Measurements from ENCODE around the gene ENPP3.
A peak's percentile ranks its signal among the peaks of the same experiment; 100 is the strongest.

The ENPP3 gene

DNA sequence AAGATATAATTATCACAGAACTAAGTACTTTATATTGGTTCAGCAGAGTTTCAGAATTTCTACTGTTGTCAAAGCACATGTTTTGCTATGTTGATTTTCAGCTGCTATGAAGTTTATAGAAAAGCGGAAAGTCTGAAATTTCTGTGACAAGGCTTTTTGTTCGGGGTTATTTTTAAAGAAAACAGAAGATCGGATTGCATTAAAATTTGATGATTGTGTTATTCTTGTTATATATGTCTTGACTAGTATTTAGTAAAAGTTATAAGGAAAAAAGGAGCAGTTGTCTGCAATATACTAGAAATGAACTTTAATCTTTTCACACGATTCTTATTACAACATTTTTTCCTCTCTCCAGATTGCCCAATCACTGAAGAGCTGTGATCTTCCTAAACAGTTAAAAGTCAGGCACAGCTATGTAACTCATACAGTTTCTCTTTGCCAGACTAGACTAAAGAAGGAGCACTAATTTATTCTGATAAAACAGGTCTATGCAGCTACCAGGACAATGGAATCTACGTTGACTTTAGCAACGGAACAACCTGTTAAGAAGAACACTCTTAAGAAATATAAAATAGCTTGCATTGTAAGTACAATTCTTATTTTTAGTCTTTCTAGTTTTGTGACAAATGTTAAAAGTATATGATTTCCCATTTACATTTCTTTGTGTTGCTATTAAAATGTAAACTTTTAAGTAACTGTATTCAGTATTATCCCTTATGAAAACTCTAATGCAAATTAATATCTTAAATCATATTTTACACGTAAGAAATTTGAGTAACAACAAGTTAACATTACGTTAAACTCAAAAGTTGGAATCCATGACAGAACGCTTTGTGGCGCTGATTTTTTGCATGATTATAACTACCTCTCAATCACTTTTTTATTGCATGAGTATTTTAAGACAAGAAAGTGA lies at the start of gene ENPP3:
Gene ENPP3 (plus strand): TSS at position 423 of the 913 bp plus-strand sequence. CDS start 83 bp downstream, at position 506.
- DNase-seq (ENCODE audit: insufficient read length, low spot score) (no peak), FAIRE-seq (no peak)

GRCh38 chr6:131587909-131588308 lies 49.2 kb upstream of the ENPP3 start:
- DNase-seq (ENCODE audit: insufficient read length, low spot score) (no peak), FAIRE-seq (no peak)

DNA sequence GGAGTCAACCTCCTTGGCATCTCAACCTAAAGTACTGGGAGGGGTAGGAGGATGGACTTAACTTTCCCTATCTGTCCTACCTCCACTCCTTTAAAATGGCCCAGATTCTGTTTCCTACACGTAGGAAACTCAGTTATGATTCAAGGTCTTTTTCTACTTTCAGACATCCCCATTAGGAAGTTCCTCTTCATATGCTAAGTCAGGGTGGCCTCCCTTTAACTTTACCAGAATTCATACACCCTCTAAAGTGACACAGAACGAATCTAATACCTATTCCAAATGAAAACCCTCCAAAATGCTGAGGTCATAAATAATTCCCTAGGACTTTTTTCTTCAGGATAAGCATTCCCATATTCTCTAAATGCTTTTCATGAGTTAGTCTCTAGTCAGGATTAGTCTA lies 48.5 kb upstream of the ENPP3 start:
- DNase-seq (ENCODE audit: insufficient read length, low spot score) (no peak), FAIRE-seq (no peak)

- no peak for FAIRE-seq
Observed at GRCh38 chr6:131592935-131593334, 44.2 kb upstream of the ENPP3 start.

DNA sequence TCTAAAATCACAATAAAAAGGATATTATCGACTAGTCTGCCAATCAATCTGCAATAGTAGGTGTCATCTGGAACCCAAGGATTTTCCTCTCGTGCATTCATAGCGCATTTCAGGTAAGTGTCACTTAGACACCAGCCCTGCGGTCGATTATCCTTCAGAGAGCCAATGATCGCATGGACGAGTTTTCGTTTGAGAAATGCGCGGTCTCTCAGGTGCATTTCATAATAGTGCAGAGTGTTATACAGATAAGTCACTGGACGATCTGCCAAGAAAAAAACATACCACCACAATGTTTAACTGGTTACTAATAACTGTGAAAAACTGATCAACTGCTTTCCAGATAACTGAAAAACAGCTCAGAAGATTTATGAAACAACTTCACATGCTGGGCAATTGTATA lies 43.0 kb upstream of the ENPP3 start:
- no peak for FAIRE-seq
- DNase-seq (ENCODE audit: insufficient read length, low spot score): no peak

More at GRCh38 chr6:131592935-131593334, 44.2 kb upstream of the ENPP3 start:
- no peak for DNase-seq (ENCODE audit: insufficient read length, low spot score)

- FAIRE-seq (no peak), DNase-seq (ENCODE audit: insufficient read length, low spot score) (no peak)
Observed at GRCh38 chr6:131597446-131597845, 39.7 kb upstream of the ENPP3 start.

DNA sequence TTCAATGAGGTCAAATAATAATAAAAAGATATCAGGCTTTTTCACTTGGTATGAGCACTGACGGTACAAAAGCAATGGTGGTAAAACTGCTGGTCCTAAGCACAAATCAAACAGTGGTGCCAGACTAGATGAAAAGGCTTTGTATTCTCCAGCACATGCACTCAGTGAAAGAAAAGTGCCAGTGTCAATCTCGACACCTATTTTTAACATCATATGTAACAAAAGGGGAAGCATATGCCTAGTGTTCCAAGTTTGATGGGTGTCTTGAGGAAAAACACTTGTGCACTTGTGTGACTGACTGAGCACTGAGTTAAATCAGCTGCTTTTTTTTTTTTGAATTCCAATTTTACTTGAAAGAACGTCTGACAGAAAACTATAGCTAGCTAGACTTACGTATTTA lies 36.4 kb upstream of the ENPP3 start:
- FAIRE-seq: no peak

GRCh38 chr6:131602781-131603312 lies 34.3 kb upstream of the ENPP3 start:
- FAIRE-seq: no peak

More for the DNA sequence above, 36.4 kb upstream of the ENPP3 start:
- DNase-seq (ENCODE audit: insufficient read length, low spot score): no peak

DNA sequence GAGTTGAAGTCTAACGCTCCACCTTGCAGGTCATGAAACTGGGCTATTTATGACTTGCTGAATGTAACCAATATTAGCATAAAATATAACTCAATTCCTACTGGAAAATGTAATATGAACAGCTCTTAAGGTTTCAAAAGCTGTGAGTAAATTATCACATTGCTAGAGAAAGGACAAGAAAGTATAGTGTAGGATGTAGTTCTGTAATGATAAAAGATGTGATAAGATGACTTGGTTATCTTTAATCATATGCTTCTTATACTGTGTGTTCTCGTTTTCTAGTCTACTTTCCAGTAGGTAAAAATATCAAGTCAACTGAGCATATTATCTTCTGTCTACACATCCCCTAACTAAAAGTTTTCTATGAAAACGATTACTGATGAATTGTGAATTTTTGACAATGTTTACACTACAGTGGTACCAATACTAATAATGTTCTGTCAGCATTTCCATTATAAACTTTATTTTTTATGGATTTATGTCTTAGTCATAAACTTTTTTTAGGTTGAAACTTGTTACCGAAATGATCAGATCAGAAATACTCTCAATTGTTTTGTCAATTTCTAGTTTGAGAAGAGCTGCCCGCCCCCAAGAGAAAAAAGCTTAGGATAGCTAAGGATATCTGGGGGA lies 23.7 kb upstream of the ENPP3 start:
- FAIRE-seq (no peak), DNase-seq (ENCODE audit: insufficient read length, low spot score) (no peak)

More at GRCh38 chr6:131602781-131603312, 34.3 kb upstream of the ENPP3 start:
- DNase-seq (ENCODE audit: insufficient read length, low spot score): no peak

- FAIRE-seq: no peak
- DNase-seq (ENCODE audit: insufficient read length, low spot score): no peak
Observed at GRCh38 chr6:131615275-131615674, 21.8 kb upstream of the ENPP3 start.

DNA sequence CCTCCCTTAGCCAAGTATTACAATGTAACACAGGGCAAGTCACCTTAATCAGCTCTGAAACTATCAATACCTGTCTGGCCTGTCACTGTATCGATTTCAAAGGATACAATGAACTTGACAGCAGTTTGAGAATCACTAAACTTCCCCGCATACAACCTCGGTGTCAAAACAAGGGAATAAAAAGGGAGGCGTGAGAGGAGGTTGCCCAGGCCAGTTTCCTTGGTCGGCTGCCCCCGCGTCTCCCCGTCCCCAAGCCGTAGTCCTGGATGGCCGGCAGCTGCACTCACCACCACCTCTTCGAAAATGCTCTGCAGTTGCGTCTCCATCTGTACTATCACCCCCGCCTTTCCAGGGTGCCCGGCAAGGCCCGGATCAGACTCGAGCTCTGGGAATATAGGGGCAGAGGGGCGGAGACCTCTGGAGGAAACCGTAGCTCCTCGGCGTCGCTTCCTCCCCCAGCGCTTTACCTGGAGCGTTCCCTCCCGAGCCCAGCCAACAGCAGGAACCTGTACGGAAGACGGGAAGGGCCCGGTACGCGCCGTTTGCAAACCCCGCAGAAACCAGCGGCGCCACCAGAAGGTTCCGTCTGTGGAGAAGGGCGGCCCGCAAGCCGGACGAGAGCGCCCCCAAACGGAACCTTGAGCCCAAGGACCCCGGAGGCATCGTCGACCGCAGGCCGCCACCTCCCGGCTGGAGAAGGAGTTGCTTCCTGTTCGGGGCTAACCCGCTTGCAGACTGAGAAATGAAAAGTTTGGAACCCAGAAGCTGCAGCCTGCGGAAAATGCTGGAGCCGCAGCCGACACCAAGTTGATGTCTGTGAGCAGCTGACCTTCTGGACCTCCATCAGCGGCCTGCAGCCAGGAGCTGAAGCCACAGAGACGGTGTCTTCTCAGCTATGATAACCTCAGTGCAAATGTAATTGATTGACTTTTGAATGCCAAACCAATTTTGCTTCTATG lies 9.1 kb upstream of the ENPP3 start, which contains the start of gene MED23:
Gene MED23 (minus strand): TSS at position 519 of the 959 bp plus-strand sequence. CDS start 193 bp downstream, at position 326.
- FAIRE-seq (peak; percentile 95), DNase-seq (ENCODE audit: insufficient read length, low spot score) (peak; percentile 60)

DNA sequence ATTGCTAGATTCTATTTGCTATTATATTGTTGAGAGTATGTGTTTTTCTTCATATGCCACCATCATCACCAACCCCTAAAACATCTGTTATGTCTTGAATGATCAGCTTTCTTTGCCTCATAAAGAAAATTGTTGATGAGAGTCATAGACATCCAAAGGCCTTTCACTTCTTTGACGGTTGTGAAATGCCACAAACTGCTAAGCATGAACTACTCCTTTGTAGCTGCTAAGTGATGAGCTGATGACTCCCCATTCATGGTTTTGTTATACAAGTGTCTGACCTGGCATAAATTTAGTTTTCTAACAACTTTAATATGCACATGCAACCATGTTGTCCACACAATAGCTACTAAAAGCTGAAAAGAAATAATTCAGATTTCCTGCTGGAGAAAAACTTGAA lies 8.4 kb upstream of the ENPP3 start:
- FAIRE-seq (no peak), DNase-seq (ENCODE audit: insufficient read length, low spot score) (no peak)

DNA sequence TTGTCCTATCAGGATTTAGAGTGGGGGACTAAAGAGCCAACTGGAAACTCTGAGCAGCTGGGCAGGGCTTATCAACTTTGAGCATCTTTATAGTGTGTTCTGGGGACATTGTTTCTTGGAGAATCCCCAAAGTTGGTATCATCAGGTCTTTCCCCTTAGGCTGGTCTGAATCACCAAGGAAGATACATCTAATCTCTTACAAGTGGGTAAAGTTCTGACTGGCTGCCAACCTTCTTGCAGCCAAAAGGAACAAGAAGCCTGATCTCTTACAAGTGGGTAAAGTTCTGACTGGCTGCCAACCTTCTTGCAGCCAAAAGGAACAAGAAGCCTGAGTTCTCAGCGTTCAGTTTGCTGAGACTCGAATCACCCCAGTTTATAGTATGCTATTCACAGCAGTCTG lies 7.5 kb upstream of the ENPP3 start:
- no peak for DNase-seq (ENCODE audit: insufficient read length, low spot score)
- no peak for FAIRE-seq

DNA sequence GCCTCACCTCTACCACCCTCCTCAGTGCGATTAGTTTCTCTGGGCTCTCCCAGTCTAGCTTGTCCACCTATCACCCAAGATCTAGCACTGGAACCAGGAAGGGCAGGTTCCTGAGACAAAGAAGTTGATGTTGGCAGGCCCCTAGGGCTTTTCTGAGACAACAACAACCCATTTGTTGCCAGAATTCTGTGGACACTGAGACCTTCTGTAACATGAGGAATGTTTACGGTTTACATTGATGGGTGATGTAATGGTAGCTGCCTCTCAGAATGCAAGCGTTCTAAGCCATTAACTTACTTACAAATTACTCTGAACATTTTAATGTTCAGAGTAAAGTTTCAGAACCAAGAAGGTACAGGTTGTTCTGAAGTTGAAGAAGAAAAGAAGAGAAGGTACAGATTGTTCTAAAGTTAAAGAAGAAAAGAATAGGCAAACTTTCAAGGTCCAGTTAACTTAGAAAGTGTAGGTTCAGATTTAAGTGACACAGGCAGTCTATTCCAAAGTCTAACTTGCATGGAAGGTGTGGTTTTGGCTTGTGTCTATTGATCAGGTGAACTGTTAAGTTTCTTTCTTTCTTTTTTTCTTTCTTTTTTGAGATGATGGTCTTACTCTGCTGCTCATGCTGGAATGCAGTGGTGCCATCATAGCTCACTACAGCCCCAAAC lies 5.3 kb upstream of the ENPP3 start:
- no peak for DNase-seq (ENCODE audit: insufficient read length, low spot score)
- no peak for FAIRE-seq

GRCh38 chr6:131635384-131636340 lies 1.4 kb upstream of the ENPP3 start:
- FAIRE-seq (peak; percentile 26), DNase-seq (ENCODE audit: insufficient read length, low spot score) (no peak)

DNA sequence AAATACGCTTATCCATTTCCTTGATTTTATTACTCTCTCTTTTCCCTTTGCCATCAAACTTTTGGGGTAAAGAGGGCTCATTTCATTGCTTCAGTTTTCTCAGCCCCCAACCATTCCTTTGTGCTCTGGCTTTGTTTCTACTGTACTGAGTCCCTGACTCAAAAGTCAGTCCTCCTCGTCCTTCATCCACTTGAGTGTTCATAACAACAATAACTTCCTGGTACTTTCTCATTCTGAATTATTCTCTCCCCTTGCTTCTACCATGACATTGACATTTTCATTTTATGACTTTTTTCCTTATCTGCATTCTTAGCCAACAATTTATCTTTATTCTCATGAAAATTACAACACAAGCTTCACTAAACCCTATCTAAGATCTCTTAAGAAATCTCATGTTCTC lies 911 bp downstream of the ENPP3 start:
- DNase-seq (ENCODE audit: insufficient read length, low spot score) (no peak), FAIRE-seq (no peak)

DNA sequence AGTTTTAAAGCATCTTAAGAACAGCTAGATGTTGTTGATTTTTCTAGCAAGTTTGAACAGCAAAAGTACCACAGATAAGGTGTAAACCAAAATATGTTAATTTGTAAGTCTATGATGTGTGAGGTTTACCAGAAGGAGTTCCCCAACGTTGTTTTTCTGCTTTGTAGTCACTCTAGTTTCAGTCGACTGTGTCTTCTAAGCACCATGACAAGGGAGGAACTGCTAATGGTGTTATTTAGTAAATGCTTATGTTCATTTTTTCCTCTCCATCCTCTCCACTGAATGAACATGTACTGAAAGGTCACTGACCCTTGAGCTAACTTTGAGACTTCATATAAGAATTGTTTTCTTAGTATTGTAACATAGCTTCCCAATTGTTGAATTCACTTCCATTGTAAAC lies 3.0 kb downstream of the ENPP3 start:
- peak; percentile 54 for FAIRE-seq
- DNase-seq (ENCODE audit: insufficient read length, low spot score): no peak

GRCh38 chr6:131640576-131640975 lies 3.5 kb downstream of the ENPP3 start:
- no peak for DNase-seq (ENCODE audit: insufficient read length, low spot score)
- FAIRE-seq: no peak

- no peak for DNase-seq (ENCODE audit: insufficient read length, low spot score)
- no peak for FAIRE-seq
Observed at GRCh38 chr6:131641554-131641953, 4.5 kb downstream of the ENPP3 start.

All from GM19239 (cell line).